Right renal cortex interstitium (tissue), 3 donors: ENCODE measurements around the gene AIF1L. TPM values are rescaled to one million over a fixed set of nuclear protein-coding genes. Genes with fewer than 3 reads are reported as not detected.
"Not testable (repeated sequence)": the region's sequence is repeated elsewhere in the genome, so short reads cannot be mapped to it uniquely, and the experiment has no call there.

Source experiments
- DNase-seq, 3 donors: peaks; one replicate each; pipeline ENCODE4 v3.0.0-alpha.2; 2013; ENCODE audit warnings: low read depth in 3 of 3, low spot score in 2 of 3
- polyA plus RNA-seq, 3 donors: library from polyadenylated mRNA; unstranded; fragments of 120-200 nt; gene quantifications; one replicate each; pipeline ENCODE4 v1.2.1, GENCODE V29; 2013; ENCODE audit not compliant: insufficient read length in 3 of 3

AIF1L gene
- polyA plus RNA-seq, 3 donors, result 355 to 428 (median 401) TPM

GRCh38 chr9:131117762-131118145 is 21.4 kb downstream of the AIF1L start:
- no peak for DNase-seq

DNA sequence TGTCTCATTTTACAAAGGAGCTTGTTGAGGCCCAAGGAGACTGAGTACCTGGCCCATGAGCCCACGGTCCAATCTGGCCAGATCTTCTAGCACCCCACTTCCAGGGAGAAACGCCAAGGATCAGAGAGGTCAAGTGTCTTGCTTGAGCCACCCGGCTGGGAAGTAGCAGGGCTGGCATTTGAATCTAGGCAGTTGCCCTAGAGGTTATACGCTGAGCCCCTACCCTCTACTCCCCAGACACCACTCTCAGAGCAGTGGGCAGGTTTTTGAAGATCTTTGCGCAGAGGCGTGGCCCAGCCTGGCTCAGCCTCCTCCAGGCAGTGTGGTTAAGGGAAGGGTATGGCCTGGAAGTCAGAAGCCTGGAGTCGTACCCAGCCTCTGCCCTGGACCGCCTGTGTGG is 23.3 kb downstream of the AIF1L start:
- no peak for DNase-seq

DNA sequence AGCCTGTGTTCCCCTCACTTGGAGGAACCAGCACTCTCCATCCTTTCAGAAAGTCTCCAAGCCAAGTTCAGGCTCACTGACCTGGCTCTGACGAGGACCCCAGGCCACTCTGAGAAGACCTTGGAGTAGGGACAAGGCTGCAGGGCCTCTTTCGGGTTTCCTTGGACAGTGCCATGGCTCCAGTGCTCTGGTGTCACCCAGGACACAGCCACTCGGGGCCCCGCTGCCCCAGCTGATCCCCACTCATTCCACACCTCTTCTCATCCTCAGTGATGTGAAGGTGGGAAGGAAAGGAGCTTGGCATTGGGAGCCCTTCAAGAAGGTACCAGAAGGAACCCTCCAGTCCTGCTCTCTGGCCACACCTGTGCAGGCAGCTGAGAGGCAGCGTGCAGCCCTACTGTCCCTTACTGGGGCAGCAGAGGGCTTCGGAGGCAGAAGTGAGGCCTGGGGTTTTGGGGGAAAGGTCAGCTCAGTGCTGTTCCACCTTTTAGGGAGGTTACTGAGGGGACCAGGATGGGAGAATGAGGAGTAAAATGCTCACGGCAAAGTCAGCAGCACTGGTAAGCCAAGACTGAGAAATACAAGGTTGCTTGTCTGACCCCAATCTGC is 24.4 kb downstream of the AIF1L start:
- DNase-seq, result no peak

GRCh38 chr9:131121346-131121745 is 25.0 kb downstream of the AIF1L start:
- no peak for DNase-seq

DNA sequence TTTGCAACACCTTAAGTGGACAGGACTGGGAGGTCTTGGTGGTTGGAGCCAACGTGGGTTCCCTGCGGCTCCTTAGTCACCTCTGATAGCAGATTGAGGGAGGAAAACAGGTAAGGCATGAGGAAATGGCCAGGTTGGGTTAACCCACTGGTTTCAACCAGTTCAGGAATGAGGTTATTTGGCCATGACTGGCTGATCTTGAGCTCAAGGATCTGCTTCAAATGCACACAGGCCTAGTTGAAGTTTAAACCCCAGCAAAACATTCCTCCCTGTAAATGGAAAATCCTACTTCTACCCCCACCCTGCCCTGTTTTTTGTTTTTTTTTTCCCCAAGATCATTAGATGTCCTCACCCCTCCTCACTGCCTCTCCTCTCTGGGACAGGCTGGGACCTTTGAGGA is 25.8 kb downstream of the AIF1L start:
- no peak for DNase-seq

DNA sequence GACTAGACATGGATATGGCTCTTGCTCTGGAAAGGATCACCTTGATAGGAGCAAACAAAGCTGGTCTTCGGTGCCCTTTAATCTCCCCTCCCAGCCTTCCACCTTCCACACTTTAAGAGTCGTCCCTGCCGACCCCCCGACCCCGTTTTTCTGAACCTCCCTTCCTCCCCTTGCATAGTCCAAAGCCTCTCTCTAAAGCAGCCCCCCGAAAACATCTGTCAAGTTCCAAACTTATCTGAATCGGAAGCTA is 28.6 kb downstream of the AIF1L start:
- no peak for DNase-seq

DNA sequence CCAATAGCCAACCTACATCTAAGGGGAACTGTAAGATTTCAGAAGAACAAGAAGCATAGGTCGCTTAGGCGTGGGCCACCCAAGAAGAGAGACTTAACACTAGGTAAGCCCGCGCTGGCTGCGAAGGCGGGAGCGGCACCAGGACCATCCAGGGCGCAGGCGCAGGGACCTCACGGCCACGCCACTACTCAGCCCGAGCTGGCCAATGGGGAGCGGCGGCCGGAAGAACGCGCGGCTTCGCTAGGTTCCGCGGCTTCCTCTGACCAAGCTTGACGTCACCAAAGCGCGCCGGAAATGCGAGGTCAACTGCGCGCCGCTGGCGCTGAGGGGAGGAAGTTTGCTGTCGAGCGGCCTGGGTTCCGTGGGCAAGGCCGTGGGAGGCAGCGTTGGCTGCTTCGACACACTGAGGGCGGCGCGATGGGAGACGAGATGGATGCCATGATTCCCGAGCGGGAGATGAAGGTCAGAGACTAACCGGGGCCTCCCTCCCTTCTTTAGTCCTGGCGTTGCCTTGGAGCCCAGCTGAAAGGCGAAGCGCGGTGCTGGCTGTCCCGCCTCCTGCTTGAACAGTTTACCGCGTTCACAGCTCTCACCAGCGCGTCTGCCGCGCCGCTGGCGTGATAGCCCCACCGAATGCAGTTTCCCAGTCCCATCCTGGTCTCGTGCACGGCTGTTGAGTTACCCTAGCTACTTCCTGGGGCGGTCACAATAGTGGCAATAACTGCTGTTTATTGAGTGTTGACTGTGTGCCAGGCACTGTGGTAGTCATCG is 29.1 kb downstream of the AIF1L start, which contains the start of gene NUP214:
TSS of gene NUP214 (plus strand) at position 299 of the 771 bp plus-strand sequence. CDS start at position 418, 119 bp downstream.
- DNase-seq, result peak; percentile 97 to 98 (median 98)

GRCh38 chr9:131126059-131126426 is 29.7 kb downstream of the AIF1L start:
- no peak for DNase-seq

GRCh38 chr9:131129183-131129582 is 32.9 kb downstream of the AIF1L start:
- DNase-seq, result no peak

- DNase-seq, result no peak
Observed at GRCh38 chr9:131138676-131139075, 42.3 kb downstream of the AIF1L start.

DNA sequence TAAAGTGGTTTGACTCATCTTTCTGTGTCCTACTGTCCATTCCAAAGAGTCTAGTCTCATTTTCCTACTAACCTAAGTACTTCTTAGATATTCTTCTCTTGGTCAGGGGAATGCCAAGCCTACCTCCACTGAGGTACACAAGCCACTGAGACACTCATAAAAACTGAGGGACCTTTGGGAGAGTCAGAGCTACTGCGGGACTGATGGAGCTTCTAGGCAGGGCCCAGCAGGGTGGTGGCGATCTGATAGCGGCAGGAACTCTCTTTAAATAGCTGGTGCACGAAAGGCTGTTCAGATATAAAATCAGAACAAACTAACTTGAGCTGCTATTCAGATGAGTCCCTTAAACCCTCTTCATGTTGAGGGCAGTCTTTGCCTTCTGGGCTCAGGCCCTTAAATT is 43.8 kb downstream of the AIF1L start:
- DNase-seq, result no peak

DNA sequence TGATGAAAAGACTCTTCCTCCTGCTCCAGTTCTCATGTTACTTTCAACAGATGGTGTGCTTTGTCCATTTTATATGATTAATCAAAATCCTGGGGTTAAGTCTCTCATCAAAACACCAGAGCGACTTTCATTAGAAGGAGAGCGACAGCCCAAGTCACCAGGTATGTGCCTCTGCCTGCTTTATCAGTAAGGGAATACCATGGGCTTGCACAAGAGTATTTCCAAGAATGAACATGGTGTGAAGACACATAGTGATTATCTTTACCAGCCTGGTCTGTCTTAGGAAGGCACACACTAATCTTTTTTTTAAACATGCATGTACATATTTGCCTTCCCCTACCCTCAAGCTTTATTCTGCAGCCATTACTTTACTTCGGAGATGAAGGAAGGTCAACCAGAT is 44.2 kb downstream of the AIF1L start:
- no peak for DNase-seq

GRCh38 chr9:131142160-131142559 is 45.8 kb downstream of the AIF1L start:
- no peak for DNase-seq

- no peak for DNase-seq
Observed at GRCh38 chr9:131144201-131144600, 47.9 kb downstream of the AIF1L start.

GRCh38 chr9:131145245-131145644 is 48.9 kb downstream of the AIF1L start:
- DNase-seq, result no peak

GRCh38 chr9:131146186-131146585 is 49.9 kb downstream of the AIF1L start:
- no peak for DNase-seq

DNA sequence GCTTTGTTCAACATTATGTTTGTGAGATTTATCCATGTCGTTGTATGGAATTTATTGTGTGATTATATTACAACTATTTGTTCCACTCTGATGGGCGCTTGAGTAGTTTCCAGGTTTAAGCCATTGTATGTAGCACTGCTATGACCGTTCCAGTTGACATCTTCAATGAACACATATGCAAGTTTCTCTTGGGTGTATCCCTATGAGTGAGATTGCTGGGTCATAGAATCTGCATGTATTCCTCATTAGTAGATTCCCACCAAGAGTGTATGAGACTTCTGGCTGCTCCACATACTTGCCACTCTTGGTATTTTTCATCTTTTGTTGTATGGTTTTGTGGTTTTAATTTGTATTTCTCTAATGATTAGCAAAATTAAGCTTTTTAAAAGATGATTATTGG is 51.9 kb downstream of the AIF1L start:
- DNase-seq, result no peak

DNA sequence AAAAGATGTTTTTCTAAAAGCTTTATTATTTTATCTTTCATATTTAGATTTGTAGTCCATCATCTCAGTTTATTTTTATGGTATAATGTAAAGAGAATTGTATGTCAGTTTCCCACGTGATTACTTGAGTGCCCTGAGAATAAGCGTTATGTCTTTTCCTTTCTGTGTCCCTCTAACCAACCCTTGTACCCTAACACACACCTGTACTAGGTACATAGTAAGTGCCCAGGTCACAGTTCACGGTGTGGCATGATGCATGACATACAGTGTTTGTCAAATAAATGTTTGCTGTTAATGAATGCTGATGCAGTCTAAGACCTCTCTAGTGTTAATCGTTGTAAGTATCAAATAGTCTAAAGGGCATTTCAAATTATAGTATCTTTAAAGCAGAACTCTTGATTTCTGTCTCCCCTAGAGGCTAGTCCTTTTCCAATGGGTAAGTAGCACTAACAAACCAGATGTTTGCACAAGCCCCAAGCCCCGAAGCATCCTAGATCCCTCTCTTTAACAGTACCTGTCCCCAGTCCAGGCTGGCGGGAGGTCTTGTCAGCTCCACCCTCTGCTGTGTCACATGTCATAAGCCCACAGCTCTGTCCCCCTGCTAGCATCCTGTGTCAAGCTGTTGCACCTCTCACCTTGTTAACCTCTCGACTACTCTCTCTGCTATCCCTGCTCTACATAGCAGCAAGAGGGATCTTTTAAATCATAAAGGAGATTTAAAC is 52.8 kb downstream of the AIF1L start:
- DNase-seq, result no peak

- DNase-seq, result no peak
Observed at GRCh38 chr9:131149688-131150053, 53.3 kb downstream of the AIF1L start.

DNA sequence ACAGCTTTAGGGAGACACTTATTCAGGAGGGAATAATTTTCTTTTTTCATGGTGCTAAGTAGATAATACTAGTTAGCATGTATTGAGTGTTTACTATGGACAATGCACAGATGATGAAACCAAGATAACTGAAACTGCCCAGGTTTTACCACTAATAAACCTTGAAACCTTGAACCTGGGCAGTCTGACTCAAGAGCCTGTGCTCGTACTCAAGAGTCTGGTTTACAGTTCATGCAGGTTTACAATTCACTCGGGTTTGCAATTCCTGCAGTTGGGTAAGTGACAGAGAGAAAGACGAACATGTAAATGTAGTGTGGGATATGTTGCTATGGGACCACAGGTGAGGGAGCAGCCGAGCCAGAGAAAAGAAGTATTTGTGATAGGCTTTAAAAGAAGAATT is 57.3 kb downstream of the AIF1L start:
- DNase-seq, result no peak

DNA sequence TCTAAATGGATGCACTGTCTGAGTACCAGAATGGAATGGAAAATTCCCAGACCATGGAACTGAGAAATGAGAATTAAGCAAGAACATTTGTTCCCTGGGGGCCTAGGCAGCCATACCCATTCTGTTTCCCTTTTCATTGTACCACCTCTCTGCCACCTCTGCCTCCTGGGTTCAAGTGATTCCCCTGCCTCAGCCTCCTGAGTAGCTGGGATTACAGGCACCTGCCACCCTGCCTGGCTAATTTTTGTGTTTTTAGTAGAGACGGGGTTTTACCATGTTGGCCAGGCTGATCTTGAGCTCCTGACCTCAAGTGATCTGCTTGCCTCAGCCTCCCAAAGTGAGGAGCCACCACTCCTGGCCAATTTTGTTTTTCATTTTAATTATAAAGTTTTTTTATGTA is 62.3 kb downstream of the AIF1L start:
- DNase-seq, result not testable (repeated sequence)

- DNase-seq, result no peak
Observed at GRCh38 chr9:131160416-131161112, 64.2 kb downstream of the AIF1L start.
